ENCODE data around the gene TMEM117.

Gene TMEM117

DNA sequence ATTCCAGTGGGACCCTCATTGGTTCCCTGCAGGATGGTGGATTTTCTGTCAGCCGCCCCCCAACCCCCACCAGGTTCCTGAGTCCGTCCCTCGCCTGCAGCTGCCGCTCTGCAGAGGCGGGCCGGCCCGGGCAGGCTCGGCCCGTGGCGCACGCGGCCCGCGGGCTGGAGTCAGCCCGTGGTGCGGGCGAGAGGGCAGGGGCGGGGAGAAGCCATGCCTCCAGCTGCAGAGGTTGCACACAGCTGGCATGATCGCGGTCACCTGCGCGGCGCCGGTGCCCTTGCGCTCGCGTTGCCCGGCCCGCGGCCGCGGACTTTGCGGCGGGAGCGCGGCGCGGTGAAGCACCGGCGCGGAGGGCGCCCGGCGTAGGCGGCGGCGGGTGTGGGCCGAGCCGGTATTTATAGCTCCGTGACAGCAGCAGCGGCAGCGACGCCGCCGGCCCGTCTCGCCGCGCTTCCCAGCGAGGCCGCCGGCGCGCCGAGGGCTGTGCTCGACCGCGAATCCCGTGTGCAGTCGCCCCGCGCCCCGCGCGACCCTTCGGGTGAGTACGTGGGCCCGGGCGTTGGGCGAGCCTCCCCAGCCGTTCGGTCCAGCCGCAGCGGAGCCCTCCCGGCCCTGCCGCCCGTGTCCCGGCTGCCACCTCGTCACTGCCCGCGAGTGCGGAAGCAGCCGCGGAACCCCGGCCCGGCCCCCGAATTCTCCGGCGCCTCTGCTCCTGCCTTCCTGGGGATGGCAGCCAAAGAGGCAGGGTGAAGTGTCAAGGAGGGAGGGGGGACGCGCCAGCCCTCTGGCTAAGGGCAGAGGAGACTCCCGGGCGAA is at the start of gene TMEM117:
TMEM117 (plus strand) TSS at position 426 of the 819 bp plus-strand sequence.
- DNase-seq: peak; percentile 54

DNA sequence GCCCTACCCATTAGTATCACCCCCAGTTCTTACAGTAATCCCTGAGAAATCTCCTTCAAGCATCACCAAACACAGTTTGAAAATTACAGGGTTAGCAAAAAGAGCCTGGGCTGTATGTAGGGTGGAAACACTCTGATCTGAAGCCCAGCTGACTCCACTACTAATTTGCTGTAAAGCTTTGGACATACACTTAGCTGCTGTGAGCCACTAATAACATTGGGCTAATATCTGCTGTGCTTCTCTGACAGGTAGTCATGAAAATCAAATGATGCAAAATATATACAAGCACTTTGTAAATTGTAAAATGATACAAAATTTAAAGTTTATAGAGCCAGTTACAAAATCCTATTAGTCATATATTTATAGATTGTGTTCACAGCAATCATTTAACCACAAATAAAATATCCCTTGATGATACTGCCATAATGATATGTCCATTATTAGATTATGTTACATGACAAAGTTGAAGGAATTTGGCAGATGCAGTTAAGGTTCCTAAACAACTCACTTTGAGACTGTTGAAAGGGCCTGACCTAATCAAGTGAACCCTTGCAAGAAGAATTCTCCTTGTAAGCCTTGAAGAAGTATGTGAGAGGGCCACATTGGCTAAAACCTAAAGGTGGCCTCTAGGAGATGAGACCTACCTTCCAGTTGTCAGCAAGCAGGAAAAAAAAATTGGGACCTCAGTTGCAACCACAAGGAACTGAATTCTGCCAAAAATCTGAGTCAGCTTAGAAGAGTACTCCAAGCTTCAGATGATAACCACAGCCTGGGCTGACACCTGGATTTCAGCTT is 48.8 kb upstream of the TMEM117 start:
- no peak for DNase-seq

- no peak for DNase-seq
Measured at GRCh38 chr12:43789941-43790340, 45.9 kb upstream of the TMEM117 start.

GRCh38 chr12:43795716-43796280 is 40.1 kb upstream of the TMEM117 start:
- DNase-seq: no peak

- DNase-seq: no peak
Measured at GRCh38 chr12:43797561-43798217, 38.2 kb upstream of the TMEM117 start.

DNA sequence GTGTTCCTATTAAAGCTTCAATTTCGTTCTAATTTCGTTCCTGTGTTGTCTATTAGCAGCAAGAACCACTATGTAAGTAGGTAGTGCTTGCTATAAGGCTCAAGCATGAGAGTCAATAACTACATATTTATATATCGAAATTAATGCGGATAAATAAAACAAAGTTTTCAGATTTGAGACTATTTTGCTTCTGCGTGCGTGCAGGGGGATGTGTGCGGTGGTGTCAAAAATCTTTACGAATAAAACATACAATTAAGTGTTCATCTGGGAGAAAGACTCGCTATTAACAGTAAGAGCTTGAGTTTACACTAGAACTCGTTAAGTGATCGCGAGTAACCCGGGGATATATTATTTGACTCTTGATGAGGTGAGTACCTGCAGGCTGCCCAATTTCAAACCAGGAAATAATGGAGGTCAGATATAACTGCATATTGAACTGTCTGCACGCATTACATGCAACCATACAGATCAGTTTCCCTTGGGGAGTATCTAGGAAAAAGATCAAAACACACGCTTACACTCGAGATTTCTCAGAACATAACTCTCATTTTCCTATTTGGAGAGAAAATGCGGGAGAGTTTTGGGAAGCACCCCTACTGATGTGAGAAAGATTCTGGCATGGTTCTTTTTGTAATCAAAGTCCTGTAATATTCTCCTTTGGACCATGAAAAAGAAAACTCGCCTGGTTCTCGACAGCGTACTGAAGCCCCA is 30.6 kb upstream of the TMEM117 start:
- DNase-seq: no peak

GRCh38 chr12:43805860-43806736 is 29.8 kb upstream of the TMEM117 start, which contains the start of gene TWF1:
TSS of gene TWF1 (minus strand) at chr12:43806317. CDS start at chr12:43806245, 72 bp downstream.
- peak; percentile 81 for DNase-seq

GRCh38 chr12:43806737-43807072 is 29.2 kb upstream of the TMEM117 start:
- DNase-seq: no peak

GRCh38 chr12:43807386-43807785 is 28.5 kb upstream of the TMEM117 start:
- no peak for DNase-seq

- DNase-seq: no peak
Measured at GRCh38 chr12:43812057-43812456, 23.8 kb upstream of the TMEM117 start.

DNA sequence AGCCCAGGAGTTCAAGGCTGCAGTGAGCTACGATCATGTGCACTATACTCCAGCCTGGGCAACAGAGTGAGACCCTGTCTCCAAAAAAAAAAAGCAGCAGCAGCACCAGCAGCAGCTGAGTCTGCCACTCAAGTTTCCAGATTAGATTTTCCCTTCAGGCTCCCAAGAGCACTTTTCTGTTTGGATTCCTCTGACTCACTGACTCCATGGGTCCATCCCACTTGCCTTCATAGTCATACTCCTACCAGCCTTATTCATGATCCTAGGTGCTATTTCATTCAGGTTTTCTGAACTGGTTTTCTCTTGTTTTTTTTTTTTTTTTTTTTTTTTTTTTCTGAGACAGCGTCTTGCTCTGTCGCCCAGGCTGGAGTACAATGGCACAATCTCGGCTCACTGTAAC is 23.0 kb upstream of the TMEM117 start:
- no peak for DNase-seq

GRCh38 chr12:43815416-43815815 is 20.5 kb upstream of the TMEM117 start:
- no peak for DNase-seq

DNA sequence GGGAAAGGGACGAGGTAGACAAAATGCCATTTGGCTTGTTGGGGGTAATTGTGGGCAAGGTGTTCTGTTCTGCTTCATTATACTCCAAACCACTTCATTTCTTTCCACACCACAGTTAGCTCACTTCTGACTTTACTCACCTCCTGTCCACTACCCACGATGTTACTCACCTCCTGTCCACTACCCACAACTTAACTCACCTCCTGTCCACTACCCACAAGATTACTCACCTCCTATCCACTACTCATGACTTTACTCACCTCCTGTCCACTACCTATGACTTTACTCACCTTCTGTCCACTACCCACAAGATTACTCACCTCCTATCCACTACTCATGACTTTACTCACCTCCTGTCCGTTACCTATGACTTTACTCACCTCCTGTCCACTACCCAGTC is 19.7 kb upstream of the TMEM117 start:
- no peak for DNase-seq

DNA sequence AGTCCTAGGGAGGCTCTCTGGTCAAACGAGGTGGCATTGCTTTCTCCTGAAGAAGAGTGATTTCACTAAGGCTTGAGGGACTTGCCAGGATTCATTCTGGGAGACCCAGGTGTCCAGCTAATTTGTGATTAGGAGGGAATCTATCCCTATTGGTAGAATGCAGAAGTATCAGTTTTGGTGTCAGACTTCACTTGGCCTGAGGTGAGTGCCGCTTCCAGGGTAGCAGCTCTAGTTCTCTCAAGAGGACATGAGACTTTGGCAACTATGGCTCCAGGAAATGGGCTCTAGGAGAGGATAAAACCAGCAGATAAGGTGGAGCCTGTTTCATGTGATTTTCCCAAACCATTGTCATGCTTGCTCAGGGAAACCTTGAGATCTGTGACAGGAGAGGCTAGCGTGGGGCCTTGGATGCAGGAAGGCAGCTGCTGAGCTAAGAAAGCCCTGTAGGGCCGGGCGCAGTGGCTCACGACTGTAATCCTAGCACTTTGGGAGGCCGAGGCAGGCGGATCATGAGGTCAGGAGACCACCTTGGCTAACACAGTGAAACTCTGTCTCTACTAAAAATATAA is 11.6 kb upstream of the TMEM117 start:
- DNase-seq: no peak

DNA sequence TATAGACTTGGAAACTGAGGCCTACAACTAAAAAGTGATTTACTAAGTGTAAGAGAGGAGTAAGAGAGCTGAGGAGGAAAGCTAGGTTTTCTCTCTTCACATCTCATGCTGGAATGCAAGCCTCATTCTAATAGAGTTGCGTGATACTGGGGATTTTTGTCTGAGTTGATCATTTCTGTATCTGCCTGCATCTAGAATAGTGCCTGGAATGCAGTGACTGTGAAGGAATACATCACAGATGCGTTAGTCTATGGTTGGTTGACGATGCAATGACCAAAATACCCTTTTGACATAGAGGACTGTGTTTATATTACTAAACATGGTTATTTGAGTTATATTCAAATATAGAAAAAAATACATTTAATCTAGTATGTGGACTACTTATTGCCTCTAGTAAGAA is 9.2 kb upstream of the TMEM117 start:
- DNase-seq: no peak

GRCh38 chr12:43827093-43827492 is 8.8 kb upstream of the TMEM117 start:
- no peak for DNase-seq

DNA sequence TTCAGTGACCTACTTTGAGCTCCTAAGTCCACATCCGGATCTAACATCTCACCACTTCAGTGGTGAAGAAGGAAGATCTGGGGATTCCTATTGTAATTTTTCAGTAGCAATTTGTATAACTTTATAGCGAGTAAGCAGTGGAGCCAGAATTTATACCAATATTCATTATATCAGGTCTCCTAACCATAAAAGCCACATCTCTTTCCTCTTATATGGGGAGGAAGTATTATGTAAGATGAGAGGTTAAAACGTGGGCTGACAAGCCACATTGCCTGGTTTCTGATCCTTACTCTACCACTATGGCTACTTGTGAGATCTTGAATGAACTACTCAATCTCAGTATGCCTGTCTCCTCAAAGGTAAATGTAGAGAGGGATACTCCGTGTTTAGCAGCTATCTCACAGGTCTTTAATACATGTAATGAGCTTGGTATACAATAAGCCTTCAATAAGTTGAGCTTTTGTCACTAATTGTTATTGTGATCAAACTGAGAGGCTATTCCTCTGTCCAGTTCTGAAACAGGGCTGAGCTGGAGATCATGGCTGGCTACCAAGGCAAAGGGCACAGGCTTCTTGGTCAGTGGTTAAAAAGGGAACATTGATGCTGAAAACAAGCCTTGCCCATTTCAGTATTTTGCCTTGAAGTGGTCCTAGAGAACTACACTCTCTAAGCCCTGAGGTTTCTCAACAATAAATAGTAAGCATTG is 3.3 kb upstream of the TMEM117 start:
- DNase-seq: no peak

- peak; percentile 1 for DNase-seq
Measured at GRCh38 chr12:43835264-43835655, 621 bp upstream of the TMEM117 start.

DNA sequence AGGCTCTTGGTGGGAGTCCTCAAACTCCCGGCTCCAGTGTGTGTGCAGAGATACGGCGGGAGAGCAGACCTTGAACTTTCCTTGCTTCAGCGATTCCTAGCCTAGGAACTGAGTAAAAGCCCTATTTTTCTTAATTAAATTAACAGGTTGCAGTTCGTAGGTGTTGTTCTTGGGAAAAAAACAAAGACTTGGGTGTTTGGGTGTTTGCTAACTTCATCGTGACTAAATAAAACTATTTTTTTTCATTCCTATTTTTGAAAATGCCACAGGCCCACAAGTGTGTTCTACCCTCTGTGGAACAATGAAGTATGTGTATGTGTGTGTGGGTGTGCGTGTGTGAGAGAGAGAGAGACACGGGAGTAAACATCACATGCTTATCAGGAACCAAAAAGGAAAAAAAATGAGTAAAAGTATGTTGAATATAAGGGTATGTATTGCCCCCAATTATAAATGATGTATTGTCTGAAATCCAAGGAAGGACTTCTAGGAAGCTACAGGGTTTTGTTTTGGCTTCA is 651 bp downstream of the TMEM117 start:
- no peak for DNase-seq

DNA sequence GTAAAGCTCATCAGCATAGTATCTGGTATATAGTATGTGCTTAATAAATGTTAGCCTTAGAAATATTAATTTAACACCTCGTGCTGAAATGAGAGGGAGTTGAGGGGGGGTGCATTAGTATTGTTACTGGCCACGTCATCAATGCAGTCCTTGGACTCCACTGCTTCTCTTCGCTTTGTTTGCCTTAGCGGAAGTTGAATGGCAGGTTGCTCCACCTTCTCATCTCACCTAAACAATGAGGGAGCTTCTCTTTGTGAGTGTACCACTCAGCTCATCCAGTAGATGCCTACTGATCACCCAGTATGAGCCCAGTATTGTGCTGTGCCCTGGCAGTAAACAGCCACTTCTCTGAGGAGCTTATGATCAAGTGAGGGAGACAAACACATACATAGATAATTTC is 4.5 kb downstream of the TMEM117 start:
- no peak for DNase-seq

All from activated CD4-positive, alpha-beta T cell treated with anti-CD3 and anti-CD28 coated beads, Interleukin-2, amount 50 U/mL, for 1 hour (primary cell).